Esophagus muscularis mucosa (tissue), 4 donors: Measurements from ENCODE around the gene PALMD. TPM values are rescaled to one million over a fixed set of nuclear protein-coding genes. Genes with fewer than 3 reads are reported as not detected.

Source experiments
- DNase-seq: peaks from one replicate; pipeline ENCODE4 v3.0.0-alpha.2; 2017; ENCODE audit errors: extremely low spot score
- H3K27ac ChIP-seq, 4 donors: fragments of 200-600 bp; sonication (generic); replicated peaks in 1 of 4; 1 replicate in 3 of 4; 2 replicates in 1 of 4; pipeline ENCODE4 v1.5.1; 2016 to 2019; ENCODE audit warnings: mild to moderate bottlenecking in 1 of 4
- H3K27me3 ChIP-seq, 4 donors: fragments of 200-600 bp; sonication (generic); one replicate each; pipeline versions ENCODE4 v1.5.1 to v1.6.0; 2016 to 2019
- H3K36me3 ChIP-seq, 4 donors: fragments of 200-600 bp; sonication (generic); one replicate each; pipeline ENCODE4 v1.5.1; 2016 to 2019
- H3K4me1 ChIP-seq, 4 donors: fragments of 200-600 bp; sonication (generic); one replicate each; pipeline ENCODE4 v1.5.1; 2016 to 2019
- H3K4me3 ChIP-seq, 4 donors: fragments of 200-600 bp; sonication (generic); 1 replicate in 2 of 4; 2 replicates in 2 of 4; pipeline ENCODE4 v1.5.1; 2016 to 2019; ENCODE audit warnings: mild to moderate bottlenecking in 4 of 4, moderate library complexity in 1 of 4
- H3K9me3 ChIP-seq, 4 donors: fragments of 200-600 bp; sonication (generic); 1 replicate in 3 of 4; 2 replicates in 1 of 4; pipeline ENCODE4 v1.5.1; 2016 to 2019
- CTCF ChIP-seq, 3 experiments: fragments of 200-600 bp in 2 of 3; fragments of 450-650 bp in 1 of 3; sonication (generic) in 2 of 3; IDR thresholded peaks; one replicate each; pipeline ENCODE4 v1.5.1; 2017 to 2019; ENCODE audit warnings: antibody characterized with exemption in 3 of 3, mild to moderate bottlenecking in 2 of 3, moderate library complexity in 1 of 3
- EP300 ChIP-seq: sonication (generic); formaldehyde crosslinking; IDR thresholded peaks from one replicate; pipeline ENCODE4 v1.6.1; 2017; ENCODE audit warnings: antibody characterized with exemption
- POLR2A ChIP-seq: fragments of 450-650 bp; IDR thresholded peaks from one replicate; pipeline ENCODE4 v1.6.1; 2017; ENCODE audit warnings: antibody characterized with exemption, moderate library complexity, mild to moderate bottlenecking, low read depth
- POLR2AphosphoS5 ChIP-seq, 2 donors: sonication (generic); formaldehyde crosslinking; IDR thresholded peaks; one replicate each; pipeline ENCODE4 v1.6.1; 2017; ENCODE audit warnings: antibody characterized with exemption in 2 of 2
- WGBS: methylation state at CpG from one replicate; pipeline ENCODE4 v1.1.5; 2018; 5-methylcytosine and 5-hydroxymethylcytosine counted together
- intact Hi-C: fragments of 100-400 bp; cut with DNase I; formaldehyde crosslinking; loops from one replicate; pipeline ENCODE4 v1.15.1; 2023
- total RNA-seq, 4 donors: library from RNA; depleted of rRNA; stranded (reverse); fragments of >200 nt; gene quantifications; one replicate each; pipeline versions ENCODE4 v1.1.0 to v1.2.1, GENCODE V29; 2016

The PALMD gene
- total RNA-seq, 4 donors from 2014 or later = 15.4 to 33.0 (median 27.5) TPM

DNA sequence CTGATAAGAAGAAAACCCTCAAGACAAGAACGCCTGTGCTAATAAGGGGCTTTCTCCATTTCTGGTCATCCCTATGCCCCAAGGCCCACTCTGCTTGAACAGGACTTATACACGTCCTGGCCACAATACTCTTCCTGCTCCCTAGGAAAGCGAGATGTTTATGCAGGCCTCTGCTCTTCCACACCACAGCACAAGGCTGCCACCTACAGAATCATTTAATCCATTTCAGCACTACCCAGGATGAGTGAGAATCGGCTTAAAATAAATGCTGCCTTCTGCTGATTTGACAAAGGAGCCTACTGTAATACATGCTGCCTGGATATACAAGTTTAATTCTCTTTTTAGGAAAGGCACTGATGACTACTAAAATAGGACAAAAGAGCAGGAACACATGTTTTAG is 91.1 kb downstream of the PALMD start:
- TF ChIP-seq POLR2AphosphoS5 (IDR thresholded peaks at IDR 0.05) (peak in 1 of 2 donors; percentile 17), CTCF (IDR thresholded peaks at IDR 0.05) (peak; percentile 41 to 49 (median 44)), EP300 (no peak), POLR2A (no peak)
- H3K27me3 ChIP-seq = no peaks in the 10 kb centered on the region
- H3K4me3 ChIP-seq = no peak overlapping the region
- 54% methylated on average over 4 of the region's 4 CpGs for WGBS
- H3K9me3 ChIP-seq = no peaks in the 10 kb centered on the region
- H3K36me3 ChIP-seq = peaks cover 0 to 8% (median 4%) of the 10 kb centered on the region in 4 donors
- peaks cover 0 to 5% (median 2%) of the 10 kb centered on the region in 4 donors for H3K4me1 ChIP-seq
- no peak for DNase-seq
- intact Hi-C loops = no loop called here
- no peak overlapping the region for H3K27ac ChIP-seq

GRCh38 chr1:99738858-99739465 is 93.0 kb downstream of the PALMD start:
- WGBS = 83% methylated on average over 6 of the region's 6 CpGs
- Histone ChIP-seq H3K27me3 (no peaks in the 10 kb centered on the region), H3K9me3 (no peaks in the 10 kb centered on the region), H3K4me3 (no peak overlapping the region), H3K36me3 (peaks cover 0 to 17% (median 4%) of the 10 kb centered on the region in 4 donors), H3K4me1 (peaks cover 0 to 5% (median 2%) of the 10 kb centered on the region in 4 donors), H3K27ac (no peak overlapping the region)
- DNase-seq = no peak
- intact Hi-C loops = no loop called here
- TF ChIP-seq EP300 (no peak), POLR2AphosphoS5 (IDR thresholded peaks at IDR 0.05) (no peak), CTCF (IDR thresholded peaks at IDR 0.05) (no peak), POLR2A (no peak)

DNA sequence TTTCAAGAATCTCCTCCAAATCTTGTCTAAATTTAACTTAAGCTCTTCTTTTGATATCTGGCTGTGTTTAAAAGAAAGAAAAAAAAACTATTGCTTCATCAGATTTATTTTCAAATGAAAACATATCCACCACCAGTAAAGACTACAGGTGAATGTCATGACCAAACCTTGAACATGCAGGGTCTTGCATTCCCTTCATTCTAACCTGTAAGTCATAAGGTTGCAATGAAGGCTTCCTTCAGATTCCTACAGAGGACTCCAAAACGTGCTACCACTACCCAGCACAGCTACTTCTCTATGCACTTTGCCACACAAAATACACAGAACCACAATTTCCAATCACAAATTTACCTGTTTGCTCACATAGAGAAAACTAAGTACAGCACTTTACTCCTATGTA is 94.2 kb downstream of the PALMD start:
- 52% methylated on average over 1 of the region's 1 CpG for WGBS
- H3K4me1 ChIP-seq = peaks cover 0 to 5% (median 2%) of the 10 kb centered on the region in 4 donors
- no peak overlapping the region for H3K4me3 ChIP-seq
- H3K9me3 ChIP-seq = no peaks in the 10 kb centered on the region
- TF ChIP-seq CTCF (IDR thresholded peaks at IDR 0.05) (no peak), POLR2A (no peak), POLR2AphosphoS5 (IDR thresholded peaks at IDR 0.05) (no peak), EP300 (no peak)
- intact Hi-C loops = no loop called here
- peaks cover 0 to 17% (median 4%) of the 10 kb centered on the region in 4 donors for H3K36me3 ChIP-seq
- no peak overlapping the region for H3K27ac ChIP-seq
- DNase-seq = no peak
- H3K27me3 ChIP-seq = no peaks in the 10 kb centered on the region

Other genes with a start within 250 kb of the PALMD start
- 1 to 10 TPM; 3.0 to 5.0 (median 3.2) TPM for gene FRRS1, start 120.5 kb downstream of the PALMD start, total RNA-seq
- gene AGL, start 204.2 kb downstream of the PALMD start, total RNA-seq = 100 to 1,000 TPM in 3 of 4 donors, 10 to 100 TPM in 1; 99.2 to 153 (median 128) TPM